AG04449 (cell line): Measurements from ENCODE around the gene CADPS.

ENCODE experiments used
- CTCF ChIA-PET: fragments of 350-600 bp; formaldehyde crosslinking; extraction: SDS; loops from one replicate; lab custom pipeline; 2021; ENCODE audit warnings: antibody characterized with exemption; lab: Yijun Ruan, JAX
- POLR2A ChIA-PET: fragments of 400-600, 350-600 bp; formaldehyde crosslinking; extraction: SDS; loops from one replicate; lab custom pipeline; 2020; ENCODE audit warnings: antibody characterized with exemption, inconsistent platforms; lab: Yijun Ruan, JAX
- DNase-seq: peaks from one replicate; pipeline ENCODE4 v3.0.0-alpha.2; 2010; ENCODE audit warnings: low read depth, low spot score
- H3K4me3 ChIP-seq: 2 replicates; pipeline ENCODE4 v1.5.1; 2011; ENCODE audit warnings: low read depth, mild to moderate bottlenecking, control low read depth, low read length
- TF ChIP-seq, protein P1 (sequence below): IDR thresholded peaks from one replicate; pipeline ENCODE4 v1.5.1; 2011; ENCODE audit warnings: mild to moderate bottlenecking, moderate library complexity, low read length, control low read depth, inconsistent platforms; ENCODE audit not compliant: insufficient read depth; ENCODE audit errors: missing control alignments

CADPS gene

GRCh38 chr3:62688812-62689211 lies 186.4 kb downstream of the CADPS start:
- ChIA-PET POLR2A (no interaction called here), CTCF (no interaction called here)

DNA sequence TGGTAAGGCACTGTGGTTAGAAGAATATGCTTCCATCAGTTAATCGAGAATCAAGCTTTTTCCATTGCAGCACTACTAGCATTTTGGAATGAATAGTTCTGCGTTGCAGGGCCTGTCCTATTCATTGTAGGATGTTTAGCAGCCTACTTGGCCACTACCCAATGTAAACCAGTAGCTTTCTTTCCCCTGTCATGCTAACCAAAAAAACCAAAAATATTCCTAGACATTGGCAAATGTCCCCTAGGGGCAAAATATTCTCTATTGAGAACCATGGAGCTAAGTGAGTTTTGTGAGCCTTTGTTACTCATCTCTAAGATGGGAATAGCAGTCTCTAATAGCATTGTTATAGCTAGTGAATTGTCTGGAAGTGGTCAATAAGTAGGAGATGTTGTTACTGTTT lies 187.2 kb downstream of the CADPS start:
- ChIA-PET CTCF (no interaction called here), POLR2A (no interaction called here)
- no peak overlapping the region for H3K4me3 ChIP-seq
- no peak for DNase-seq
- TF ChIP-seq, protein P1, sequence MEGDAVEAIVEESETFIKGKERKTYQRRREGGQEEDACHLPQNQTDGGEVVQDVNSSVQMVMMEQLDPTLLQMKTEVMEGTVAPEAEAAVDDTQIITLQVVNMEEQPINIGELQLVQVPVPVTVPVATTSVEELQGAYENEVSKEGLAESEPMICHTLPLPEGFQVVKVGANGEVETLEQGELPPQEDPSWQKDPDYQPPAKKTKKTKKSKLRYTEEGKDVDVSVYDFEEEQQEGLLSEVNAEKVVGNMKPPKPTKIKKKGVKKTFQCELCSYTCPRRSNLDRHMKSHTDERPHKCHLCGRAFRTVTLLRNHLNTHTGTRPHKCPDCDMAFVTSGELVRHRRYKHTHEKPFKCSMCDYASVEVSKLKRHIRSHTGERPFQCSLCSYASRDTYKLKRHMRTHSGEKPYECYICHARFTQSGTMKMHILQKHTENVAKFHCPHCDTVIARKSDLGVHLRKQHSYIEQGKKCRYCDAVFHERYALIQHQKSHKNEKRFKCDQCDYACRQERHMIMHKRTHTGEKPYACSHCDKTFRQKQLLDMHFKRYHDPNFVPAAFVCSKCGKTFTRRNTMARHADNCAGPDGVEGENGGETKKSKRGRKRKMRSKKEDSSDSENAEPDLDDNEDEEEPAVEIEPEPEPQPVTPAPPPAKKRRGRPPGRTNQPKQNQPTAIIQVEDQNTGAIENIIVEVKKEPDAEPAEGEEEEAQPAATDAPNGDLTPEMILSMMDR, result no peak

More at GRCh38 chr3:62688812-62689211, 186.4 kb downstream of the CADPS start:
- DNase-seq, result no peak
- TF ChIP-seq, protein P1, result no peak
- H3K4me3 ChIP-seq, result no peak overlapping the region

GRCh38 chr3:62686503-62687294 lies 188.5 kb downstream of the CADPS start:
- TF ChIP-seq, protein P1, result no peak
- DNase-seq, result no peak
- ChIA-PET CTCF (no interaction called here), POLR2A (no interaction called here)
- no peak overlapping the region for H3K4me3 ChIP-seq

DNA sequence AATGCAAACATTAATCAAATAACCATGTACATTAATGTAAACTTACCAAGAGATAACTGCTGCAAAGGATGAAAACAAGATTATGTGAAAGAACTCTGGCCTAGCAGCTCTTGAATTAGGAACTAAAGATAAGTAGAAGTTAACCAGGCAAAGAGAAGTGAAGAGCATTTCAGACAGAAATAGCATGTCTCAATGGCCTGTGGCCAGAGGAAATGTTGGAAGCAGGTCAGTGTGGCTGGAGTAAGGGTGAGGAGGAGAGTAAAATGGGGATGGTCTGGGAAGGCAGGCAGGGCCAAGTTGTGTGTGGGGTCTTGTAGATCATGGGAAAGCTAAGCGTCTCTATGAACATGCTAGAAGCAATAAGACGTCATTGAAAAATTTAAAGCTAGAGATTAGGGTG lies 192.4 kb downstream of the CADPS start:
- ChIA-PET CTCF (no interaction called here), POLR2A (no interaction called here)
- TF ChIP-seq, protein P1, result no peak
- no peak for DNase-seq
- H3K4me3 ChIP-seq, result no peak overlapping the region

DNA sequence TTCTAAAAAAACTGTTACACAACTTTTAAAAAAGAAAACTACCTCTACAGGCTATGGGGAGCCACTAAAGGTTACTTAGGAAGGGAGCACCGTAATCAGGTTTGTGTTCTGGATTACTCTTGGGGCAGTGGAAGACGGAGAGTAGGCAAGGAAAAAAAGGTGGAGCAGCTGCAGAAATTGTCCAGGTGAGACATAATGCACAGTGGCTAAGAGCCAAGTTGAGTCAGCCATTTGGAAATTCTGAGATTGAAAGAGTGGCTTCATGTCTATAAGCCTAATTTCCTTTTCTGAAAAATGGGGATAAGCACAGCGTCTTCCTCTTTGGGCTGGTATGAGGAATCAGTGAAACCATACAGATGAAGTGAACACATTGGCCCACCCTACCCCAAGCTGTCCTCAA lies 195.2 kb downstream of the CADPS start:
- CTCF ChIA-PET, result interaction anchor here (1.5 kb wide), 1 partner anchor 14 kb away, joined by 3 read pairs; no protein-coding TSS in a partner anchor
- no peak for DNase-seq
- TF ChIP-seq, protein P1, result no peak
- POLR2A ChIA-PET, result no interaction called here
- H3K4me3 ChIP-seq, result no peak overlapping the region

DNA sequence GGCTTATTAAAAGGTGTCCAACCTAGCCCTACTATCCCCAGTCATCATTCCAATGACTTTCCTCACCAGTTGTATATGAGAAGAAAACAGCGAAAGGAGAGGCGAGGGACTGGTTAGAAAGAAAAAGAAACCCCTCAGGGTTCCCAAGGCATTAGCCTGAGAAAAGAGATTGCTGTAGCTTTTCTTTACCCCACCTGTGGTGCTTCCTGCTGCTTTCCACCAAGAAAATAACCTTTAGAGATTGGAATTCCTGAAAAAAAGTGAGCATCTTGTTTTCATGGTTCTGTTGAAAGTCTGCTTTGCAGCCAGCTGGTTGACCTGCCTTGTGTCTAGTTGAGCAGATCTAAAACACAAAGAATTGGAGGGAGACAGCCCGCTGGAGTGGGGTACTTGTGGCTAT lies 196.4 kb downstream of the CADPS start:
- no peak overlapping the region for H3K4me3 ChIP-seq
- TF ChIP-seq, protein P1, result no peak
- CTCF ChIA-PET, result interaction anchor here (1.5 kb wide), 1 partner anchor 13 kb away, joined by 3 read pairs; no protein-coding TSS in a partner anchor
- no peak for DNase-seq
- POLR2A ChIA-PET, result no interaction called here
